Thoracic aorta (tissue), 2 donors: ENCODE data around the gene TULP4. TPM values are rescaled to one million over a fixed set of nuclear protein-coding genes. Genes with fewer than 3 reads are reported as not detected.

ENCODE experiments used
- ATAC-seq: fragments of 150-250 bp; one replicate; pipeline ENCODE4 v1.8.0; 2017; ENCODE audit warnings: low read depth; ENCODE audit not compliant: insufficient number of reproducible peaks, low FRiP score
- DNase-seq: peaks from one replicate; pipeline ENCODE4 v3.0.0-alpha.2; 2020; ENCODE audit warnings: low spot score
- H3K27ac ChIP-seq, 2 donors: fragments of 200-600 bp; sonication (generic); 1 replicate in 1 of 2; 2 replicates in 1 of 2; pipeline ENCODE4 v1.5.1; 2016; ENCODE audit warnings: mild to moderate bottlenecking in 2 of 2, moderate library complexity in 2 of 2
- H3K27me3 ChIP-seq: fragments of 200-600 bp; sonication (generic); replicated peaks from 2 replicates; pipeline ENCODE4 v1.6.0; 2016; ENCODE audit warnings: mild to moderate bottlenecking; ENCODE audit not compliant: insufficient read depth
- H3K36me3 ChIP-seq: fragments of 200-600 bp; sonication (generic); one replicate; pipeline ENCODE4 v1.5.1; 2016
- H3K4me1 ChIP-seq, 2 donors: fragments of 200-600 bp; sonication (generic); 1 replicate in 1 of 2; 2 replicates in 1 of 2; pipeline versions ENCODE4 v1.5.1 to v1.6.0; 2016; ENCODE audit warnings: low read depth in 2 of 2, mild to moderate bottlenecking in 1 of 2; ENCODE audit not compliant: control insufficient read depth in 1 of 2
- H3K4me3 ChIP-seq: fragments of 200-600 bp; sonication (generic); 2 replicates; pipeline ENCODE4 v1.5.1; 2016; ENCODE audit warnings: mild to moderate bottlenecking
- H3K9me3 ChIP-seq: fragments of 200-600 bp; sonication (generic); 2 replicates; pipeline ENCODE4 v1.5.1; 2016
- total RNA-seq, 2 donors: library from RNA; depleted of rRNA; stranded (reverse); fragments of >200 nt; gene quantifications; one replicate each; pipeline versions ENCODE4 v1.1.0 to v1.2.3, GENCODE V29; 2016
- TF ChIP-seq, protein P1 (sequence below): fragments of 200-600 bp; sonication (generic); IDR thresholded peaks from one replicate; pipeline ENCODE4 v1.5.1; 2019; ENCODE audit warnings: antibody characterized with exemption

The TULP4 gene
- total RNA-seq, 2 donors from 2014 or later: 75.5 to 189 TPM

DNA sequence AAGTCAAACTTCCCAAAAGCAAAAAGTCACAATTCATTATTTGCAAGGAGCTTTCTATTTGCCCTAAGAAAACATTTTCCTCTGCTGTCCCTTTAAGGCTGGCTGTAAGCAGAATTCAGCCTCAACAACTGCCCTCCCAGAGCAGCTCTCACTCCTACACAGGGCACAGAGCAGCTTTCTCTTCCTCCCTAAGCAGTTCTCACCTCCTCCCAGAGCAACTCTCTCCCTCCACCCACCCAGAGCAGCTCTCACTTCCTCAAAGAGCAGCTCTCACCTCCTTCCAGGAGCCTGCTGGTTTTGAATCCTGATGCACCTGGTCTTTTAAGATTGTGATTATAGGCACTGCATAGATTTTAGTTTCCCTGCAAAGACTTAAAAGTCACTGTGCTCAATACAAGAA is 127.0 kb downstream of the TULP4 start:
- Histone ChIP-seq H3K27me3 (no peaks in the 10 kb centered on the region), H3K36me3 (no peaks in the 10 kb centered on the region), H3K4me1 (peaks cover 0 to 6% of the 10 kb centered on the region in 2 donors), H3K4me3 (no peak overlapping the region), H3K27ac (no peak overlapping the region), H3K9me3 (no peaks in the 10 kb centered on the region)
- TF ChIP-seq, protein P1, sequence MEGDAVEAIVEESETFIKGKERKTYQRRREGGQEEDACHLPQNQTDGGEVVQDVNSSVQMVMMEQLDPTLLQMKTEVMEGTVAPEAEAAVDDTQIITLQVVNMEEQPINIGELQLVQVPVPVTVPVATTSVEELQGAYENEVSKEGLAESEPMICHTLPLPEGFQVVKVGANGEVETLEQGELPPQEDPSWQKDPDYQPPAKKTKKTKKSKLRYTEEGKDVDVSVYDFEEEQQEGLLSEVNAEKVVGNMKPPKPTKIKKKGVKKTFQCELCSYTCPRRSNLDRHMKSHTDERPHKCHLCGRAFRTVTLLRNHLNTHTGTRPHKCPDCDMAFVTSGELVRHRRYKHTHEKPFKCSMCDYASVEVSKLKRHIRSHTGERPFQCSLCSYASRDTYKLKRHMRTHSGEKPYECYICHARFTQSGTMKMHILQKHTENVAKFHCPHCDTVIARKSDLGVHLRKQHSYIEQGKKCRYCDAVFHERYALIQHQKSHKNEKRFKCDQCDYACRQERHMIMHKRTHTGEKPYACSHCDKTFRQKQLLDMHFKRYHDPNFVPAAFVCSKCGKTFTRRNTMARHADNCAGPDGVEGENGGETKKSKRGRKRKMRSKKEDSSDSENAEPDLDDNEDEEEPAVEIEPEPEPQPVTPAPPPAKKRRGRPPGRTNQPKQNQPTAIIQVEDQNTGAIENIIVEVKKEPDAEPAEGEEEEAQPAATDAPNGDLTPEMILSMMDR: no peak
- ATAC-seq: no peak
- no peak for DNase-seq

DNA sequence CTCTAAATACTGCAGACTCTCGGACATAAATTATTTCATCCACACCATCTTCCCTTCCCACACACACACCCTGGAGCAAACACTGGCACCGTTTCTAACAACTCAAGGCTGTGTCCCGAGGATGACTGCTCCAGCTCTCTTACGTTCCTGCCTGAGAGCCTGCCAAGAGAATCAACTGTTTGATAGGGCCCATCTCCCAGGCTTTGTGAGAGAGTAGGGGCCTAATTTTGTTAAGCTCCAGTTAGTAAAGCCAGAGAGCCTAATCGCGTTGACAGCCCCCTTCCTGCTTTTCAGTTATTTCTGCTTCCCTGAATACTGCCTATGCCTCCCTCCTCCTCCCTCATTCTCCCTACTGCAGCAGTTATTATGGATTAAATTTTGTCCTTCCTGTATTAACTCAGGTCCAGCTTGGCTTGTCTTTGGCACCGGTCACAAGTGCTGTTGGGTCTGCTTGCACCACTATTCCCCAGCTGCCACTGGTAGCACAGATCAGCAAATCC is 129.5 kb downstream of the TULP4 start:
- Histone ChIP-seq H3K4me1 (peaks cover 0 to 6% of the 10 kb centered on the region in 2 donors), H3K27ac (no peak overlapping the region), H3K27me3 (no peaks in the 10 kb centered on the region), H3K9me3 (no peaks in the 10 kb centered on the region), H3K36me3 (no peaks in the 10 kb centered on the region), H3K4me3 (no peak overlapping the region)
- no peak for ATAC-seq
- DNase-seq: no peak
- TF ChIP-seq, protein P1: no peak

DNA sequence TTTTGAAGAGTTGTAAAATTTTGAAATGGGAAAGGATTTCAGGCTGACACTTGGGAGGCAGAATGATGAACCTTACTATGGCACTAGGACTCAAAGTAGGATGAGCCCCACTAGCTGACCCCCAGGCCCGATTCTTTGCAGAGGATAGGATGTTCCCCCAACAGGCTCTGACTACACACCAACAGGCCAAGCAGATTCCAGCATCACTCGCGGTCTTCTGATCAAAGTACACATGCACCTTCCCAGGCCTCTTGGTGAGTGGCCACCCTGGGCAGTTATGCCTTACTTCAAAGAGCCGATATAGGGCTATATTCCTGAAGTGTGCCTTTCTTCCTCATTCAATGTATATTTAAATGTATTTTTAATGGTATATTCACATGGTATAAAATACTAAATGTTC is 130.0 kb downstream of the TULP4 start:
- DNase-seq: no peak
- TF ChIP-seq, protein P1: no peak
- Histone ChIP-seq H3K36me3 (no peaks in the 10 kb centered on the region), H3K4me3 (no peak overlapping the region), H3K27ac (no peak overlapping the region), H3K9me3 (no peaks in the 10 kb centered on the region), H3K27me3 (no peaks in the 10 kb centered on the region), H3K4me1 (peaks cover 0 to 6% of the 10 kb centered on the region in 2 donors)
- no peak for ATAC-seq

DNA sequence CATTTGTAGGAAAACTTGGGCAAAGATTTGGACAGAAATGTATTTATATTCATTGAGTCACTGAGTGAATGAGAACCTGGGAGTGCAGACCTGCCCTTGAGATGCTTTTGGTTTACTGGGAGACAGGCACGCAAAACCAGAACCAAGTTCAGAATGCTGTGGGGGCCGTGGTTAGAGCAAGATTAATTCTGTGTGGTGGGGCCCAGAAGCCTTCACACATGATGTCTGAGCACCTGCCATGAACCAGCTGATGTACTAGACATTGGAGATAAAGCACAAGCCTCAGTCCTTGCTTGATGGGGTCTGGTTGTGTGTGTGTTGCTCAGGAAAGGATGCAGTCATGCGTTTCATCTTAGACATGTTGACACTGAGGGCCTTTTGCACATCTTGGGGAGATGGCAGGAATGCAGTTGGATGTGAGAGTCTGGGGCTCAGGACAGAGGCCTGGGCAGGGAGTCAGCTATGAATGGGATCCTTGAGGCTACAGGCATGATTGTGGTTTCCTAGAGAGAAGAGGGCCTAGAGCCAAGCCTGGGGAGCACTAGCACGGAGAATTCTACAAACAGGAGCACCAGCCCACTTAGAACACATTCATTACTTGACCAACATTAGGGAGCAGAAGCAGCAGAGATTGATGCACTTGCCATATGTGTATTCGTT is 133.3 kb downstream of the TULP4 start:
- TF ChIP-seq, protein P1: no peak
- no peak for ATAC-seq
- peaks cover 0 to 6% of the 10 kb centered on the region in 2 donors for H3K4me1 ChIP-seq
- H3K27me3 ChIP-seq: no peaks in the 10 kb centered on the region
- H3K4me3 ChIP-seq: no peak overlapping the region
- H3K36me3 ChIP-seq: no peaks in the 10 kb centered on the region
- no peak for DNase-seq
- H3K27ac ChIP-seq: no peak overlapping the region
- no peaks in the 10 kb centered on the region for H3K9me3 ChIP-seq

DNA sequence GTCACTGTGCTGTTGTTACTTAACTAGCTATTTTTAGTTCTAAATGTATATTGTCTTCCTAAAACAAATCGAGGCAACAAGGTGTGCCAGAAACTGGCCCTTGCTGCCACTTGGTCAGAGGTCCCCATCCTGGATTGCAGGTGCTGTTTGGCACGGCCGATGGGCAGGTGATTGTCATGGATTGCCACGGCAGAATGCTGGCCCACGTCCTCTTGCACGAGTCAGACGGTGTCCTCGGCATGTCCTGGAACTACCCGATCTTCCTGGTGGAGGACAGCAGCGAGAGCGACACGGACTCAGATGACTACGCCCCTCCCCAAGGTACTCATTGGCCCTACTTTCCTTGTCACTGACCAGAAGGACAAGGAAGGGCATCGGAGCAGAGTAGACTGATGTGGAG is 136.6 kb downstream of the TULP4 start:
- Histone ChIP-seq H3K4me3 (no peak overlapping the region), H3K27ac (no peak overlapping the region), H3K4me1 (no peaks in the 10 kb centered on the region), H3K36me3 (peaks cover 15% of the 10 kb centered on the region), H3K9me3 (no peaks in the 10 kb centered on the region), H3K27me3 (no peaks in the 10 kb centered on the region)
- TF ChIP-seq, protein P1: no peak
- ATAC-seq: no peak
- no peak for DNase-seq
